ENCODE results near the gene MEOX1.

DNA sequence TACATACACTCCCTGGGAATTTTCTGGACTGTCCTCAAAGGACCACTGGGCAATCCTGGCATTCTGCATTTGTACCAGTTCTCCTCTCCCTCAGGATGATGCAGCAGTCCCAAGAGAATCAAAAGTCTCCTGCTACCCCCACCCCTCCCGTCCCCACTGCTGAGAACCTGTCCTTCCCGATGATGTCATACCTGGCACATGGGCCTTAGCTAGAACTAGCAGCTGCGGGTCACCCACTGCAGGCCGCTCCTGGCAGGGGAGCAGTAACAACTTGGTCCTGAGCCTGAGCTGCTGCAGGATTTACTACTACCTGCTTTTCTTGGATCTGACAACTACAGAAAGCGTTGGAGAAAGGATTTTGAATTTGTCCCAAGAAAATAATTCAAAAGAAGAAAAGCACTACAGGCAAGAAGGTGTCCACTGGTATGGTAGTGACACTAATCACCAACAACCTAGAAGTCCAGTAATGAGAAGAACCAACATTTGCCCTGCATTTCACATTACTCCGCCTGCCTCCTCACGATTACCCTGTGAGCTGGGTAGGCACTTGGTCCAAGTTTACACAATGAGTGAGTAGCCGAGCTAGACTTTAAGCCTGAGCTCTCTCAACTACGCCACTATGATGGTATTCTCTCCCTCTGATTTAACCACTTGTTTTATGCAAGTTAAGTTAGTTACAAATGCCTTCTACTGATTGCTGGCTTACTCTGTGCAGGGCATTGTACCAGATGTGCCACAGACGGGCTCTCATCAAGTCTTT is 60.3 kb downstream of the MEOX1 start:
- no peak for TF ChIP-seq EZH2 (IDR thresholded peaks at IDR 0.05; ENCODE audit: insufficient read depth, poor library complexity, severe bottlenecking)
- TF ChIP-seq EZH2phosphoT487 (IDR thresholded peaks at IDR 0.05; ENCODE audit: insufficient read depth, low read depth): no peak
